Measurements from ENCODE around the gene PHGDH. TPM values are rescaled to one million over a fixed set of nuclear protein-coding genes. Genes with fewer than 3 reads are reported as not detected.

PHGDH gene
- total and polyA plus RNA-seq, 10 donors = 1.1 to 24.6 (median 5.5) TPM

GRCh38 chr1:119675349-119676345, 36.1 kb upstream of the PHGDH start:
- Histone ChIP-seq H3K27me3 (replicated peaks in 1 of 7) (peaks cover 0 to 16% (median 0%) of the 10 kb centered on the region in 7 donors), H3K36me3 (no peaks in the 10 kb centered on the region), H3K9me3 (no peaks in the 10 kb centered on the region), H3K4me3 (peak overlapping the region in 7 of 8 donors; percentile 17 to 64 (median 26)), H3K4me1 (peaks cover 0 to 12% (median 9%) of the 10 kb centered on the region in 6 donors), H3K27ac (peak overlapping the region in 2 of 8 donors; percentile 34 to 42)
- TF ChIP-seq, protein P1, sequence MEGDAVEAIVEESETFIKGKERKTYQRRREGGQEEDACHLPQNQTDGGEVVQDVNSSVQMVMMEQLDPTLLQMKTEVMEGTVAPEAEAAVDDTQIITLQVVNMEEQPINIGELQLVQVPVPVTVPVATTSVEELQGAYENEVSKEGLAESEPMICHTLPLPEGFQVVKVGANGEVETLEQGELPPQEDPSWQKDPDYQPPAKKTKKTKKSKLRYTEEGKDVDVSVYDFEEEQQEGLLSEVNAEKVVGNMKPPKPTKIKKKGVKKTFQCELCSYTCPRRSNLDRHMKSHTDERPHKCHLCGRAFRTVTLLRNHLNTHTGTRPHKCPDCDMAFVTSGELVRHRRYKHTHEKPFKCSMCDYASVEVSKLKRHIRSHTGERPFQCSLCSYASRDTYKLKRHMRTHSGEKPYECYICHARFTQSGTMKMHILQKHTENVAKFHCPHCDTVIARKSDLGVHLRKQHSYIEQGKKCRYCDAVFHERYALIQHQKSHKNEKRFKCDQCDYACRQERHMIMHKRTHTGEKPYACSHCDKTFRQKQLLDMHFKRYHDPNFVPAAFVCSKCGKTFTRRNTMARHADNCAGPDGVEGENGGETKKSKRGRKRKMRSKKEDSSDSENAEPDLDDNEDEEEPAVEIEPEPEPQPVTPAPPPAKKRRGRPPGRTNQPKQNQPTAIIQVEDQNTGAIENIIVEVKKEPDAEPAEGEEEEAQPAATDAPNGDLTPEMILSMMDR (IDR thresholded peaks at IDR 0.05 in 8 of 11, conservative IDR thresholded peaks at IDR 0.05 in 3 of 11) = peak; percentile 48 to 86 (median 78)
- TF ChIP-seq POLR2A (IDR thresholded peaks at IDR 0.05) (no peak), POLR2AphosphoS5 (IDR thresholded peaks at IDR 0.05) (no peak)
- 18 to 25% (median 20%) methylated on average over 16 of the region's 16 CpGs for WGBS, 5 donors
- intact Hi-C loops (cut with DNase I; ENCODE audit: low total_unique reads) = loop anchor here (5.0 kb wide), 1 partner anchor 63 kb away; no protein-coding TSS in a partner anchor
- no peak for DNase-seq

DNA sequence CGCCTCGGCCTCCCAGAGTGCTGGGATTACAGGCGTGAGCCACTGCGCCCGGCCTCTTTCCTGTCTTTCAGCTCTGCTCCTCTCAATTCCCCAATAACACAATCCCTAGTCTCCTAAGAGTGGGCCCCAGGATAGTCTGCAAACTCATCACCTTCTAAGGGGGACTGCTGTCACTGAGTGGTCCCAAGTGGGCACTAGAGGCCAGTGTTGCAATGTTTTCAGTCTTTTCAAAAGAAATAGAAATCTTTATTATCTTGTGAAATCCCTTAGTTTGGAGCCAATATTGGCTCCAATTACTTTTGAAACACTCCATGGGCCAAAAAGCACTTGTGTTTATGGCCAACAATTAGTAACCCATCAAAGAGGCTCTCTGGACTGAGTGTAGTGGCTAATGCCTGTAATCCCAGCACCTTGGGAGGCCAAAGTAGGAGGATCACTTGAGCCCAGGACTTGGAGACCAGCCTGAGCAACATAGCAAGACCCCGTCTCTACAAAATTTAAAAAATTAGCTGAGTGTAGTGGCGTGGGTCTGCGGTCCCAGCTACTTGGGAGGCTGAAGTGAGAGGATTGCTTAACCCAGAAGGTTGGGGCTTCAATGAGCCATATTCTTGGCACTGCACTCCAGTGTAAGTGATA, 35.0 kb upstream of the PHGDH start:
- 80 to 92% (median 87%) methylated on average over 8 of the region's 8 CpGs for WGBS, 5 donors
- Histone ChIP-seq H3K4me3 (no peak overlapping the region), H3K9me3 (no peaks in the 10 kb centered on the region), H3K27me3 (replicated peaks in 1 of 7) (peaks cover 0 to 16% (median 0%) of the 10 kb centered on the region in 7 donors), H3K36me3 (no peaks in the 10 kb centered on the region), H3K4me1 (peaks cover 0 to 12% (median 9%) of the 10 kb centered on the region in 6 donors), H3K27ac (no peak overlapping the region)
- TF ChIP-seq, protein P1 (IDR thresholded peaks at IDR 0.05 in 8 of 11, conservative IDR thresholded peaks at IDR 0.05 in 3 of 11) = no peak
- no peak for TF ChIP-seq POLR2A (IDR thresholded peaks at IDR 0.05)
- TF ChIP-seq POLR2AphosphoS5 (IDR thresholded peaks at IDR 0.05) = no peak
- intact Hi-C loops (cut with DNase I; ENCODE audit: low total_unique reads) = loop anchor here (5.0 kb wide), 1 partner anchor 64 kb away; no protein-coding TSS in a partner anchor
- no peak for DNase-seq

- H3K9me3 ChIP-seq = no peaks in the 10 kb centered on the region
- intact Hi-C loops (cut with DNase I; ENCODE audit: low total_unique reads) = loop anchor here (5.0 kb wide), 1 partner anchor 67 kb away; no protein-coding TSS in a partner anchor
- WGBS, 5 donors = 92 to 100% (median 96%) methylated on average over 1 of the region's 1 CpG
Measured at GRCh38 chr1:119679223-119679622, 32.5 kb upstream of the PHGDH start.

More at GRCh38 chr1:119679223-119679622, 32.5 kb upstream of the PHGDH start:
- Histone ChIP-seq H3K36me3 (no peaks in the 10 kb centered on the region), H3K4me1 (peaks cover 0 to 11% (median 9%) of the 10 kb centered on the region in 6 donors), H3K4me3 (no peak overlapping the region), H3K27me3 (replicated peaks in 1 of 7) (peaks cover 0 to 16% (median 0%) of the 10 kb centered on the region in 7 donors), H3K27ac (no peak overlapping the region)
- TF ChIP-seq POLR2AphosphoS5 (IDR thresholded peaks at IDR 0.05) (no peak), POLR2A (IDR thresholded peaks at IDR 0.05) (no peak)
- TF ChIP-seq, protein P1 (IDR thresholded peaks at IDR 0.05 in 8 of 11, conservative IDR thresholded peaks at IDR 0.05 in 3 of 11) = no peak
- no peak for DNase-seq
